ENCODE data around the gene ALDH7A1.

- TF ChIP-seq, protein P1, sequence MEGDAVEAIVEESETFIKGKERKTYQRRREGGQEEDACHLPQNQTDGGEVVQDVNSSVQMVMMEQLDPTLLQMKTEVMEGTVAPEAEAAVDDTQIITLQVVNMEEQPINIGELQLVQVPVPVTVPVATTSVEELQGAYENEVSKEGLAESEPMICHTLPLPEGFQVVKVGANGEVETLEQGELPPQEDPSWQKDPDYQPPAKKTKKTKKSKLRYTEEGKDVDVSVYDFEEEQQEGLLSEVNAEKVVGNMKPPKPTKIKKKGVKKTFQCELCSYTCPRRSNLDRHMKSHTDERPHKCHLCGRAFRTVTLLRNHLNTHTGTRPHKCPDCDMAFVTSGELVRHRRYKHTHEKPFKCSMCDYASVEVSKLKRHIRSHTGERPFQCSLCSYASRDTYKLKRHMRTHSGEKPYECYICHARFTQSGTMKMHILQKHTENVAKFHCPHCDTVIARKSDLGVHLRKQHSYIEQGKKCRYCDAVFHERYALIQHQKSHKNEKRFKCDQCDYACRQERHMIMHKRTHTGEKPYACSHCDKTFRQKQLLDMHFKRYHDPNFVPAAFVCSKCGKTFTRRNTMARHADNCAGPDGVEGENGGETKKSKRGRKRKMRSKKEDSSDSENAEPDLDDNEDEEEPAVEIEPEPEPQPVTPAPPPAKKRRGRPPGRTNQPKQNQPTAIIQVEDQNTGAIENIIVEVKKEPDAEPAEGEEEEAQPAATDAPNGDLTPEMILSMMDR (IDR thresholded peaks at IDR 0.05; ENCODE audit: low read depth, low read length, poor library complexity, severe bottlenecking), result no peak
- no peak for TF ChIP-seq EZH2phosphoT487 (IDR thresholded peaks at IDR 0.05; ENCODE audit: borderline replicate concordance, low read length)
Observed at GRCh38 chr5:126516852-126517251, 78.2 kb downstream of the ALDH7A1 start.
